Suprapubic skin (tissue), 4 donors: Measurements from ENCODE around the gene EPB41L4A. TPM values are rescaled to one million over a fixed set of nuclear protein-coding genes. Genes with fewer than 3 reads are reported as not detected.

Experiments
- DNase-seq, 2 donors: peaks; one replicate each; pipeline ENCODE4 v3.0.0-alpha.2; 2019; ENCODE audit warnings: low spot score in 2 of 2
- H3K27ac ChIP-seq: fragments of 200-600 bp; sonication (generic); one replicate; pipeline ENCODE4 v1.5.1; 2019
- H3K27me3 ChIP-seq: fragments of 200-600 bp; sonication (generic); one replicate; pipeline ENCODE4 v1.5.1; 2019
- H3K36me3 ChIP-seq: fragments of 200-600 bp; sonication (generic); one replicate; pipeline ENCODE4 v1.5.1; 2019
- H3K4me1 ChIP-seq: fragments of 200-600 bp; sonication (generic); one replicate; pipeline ENCODE4 v1.5.1; 2019
- H3K4me3 ChIP-seq: fragments of 200-600 bp; sonication (generic); one replicate; pipeline ENCODE4 v1.5.1; 2019; ENCODE audit warnings: mild to moderate bottlenecking
- H3K9me3 ChIP-seq: fragments of 200-600 bp; sonication (generic); one replicate; pipeline ENCODE4 v1.5.1; 2019
- CTCF ChIP-seq, 2 donors: fragments of 200-600 bp in 1 of 2; fragments of 450-650 bp in 1 of 2; sonication (generic) in 1 of 2; IDR thresholded peaks; one replicate each; pipeline ENCODE4 v1.5.1; 2016 to 2019; ENCODE audit warnings: antibody characterized with exemption in 2 of 2, mild to moderate bottlenecking in 1 of 2, moderate library complexity in 1 of 2
- EP300 ChIP-seq: sonication (generic); formaldehyde crosslinking; IDR thresholded peaks from one replicate; pipeline ENCODE4 v1.6.1; 2017; ENCODE audit warnings: antibody characterized with exemption
- POLR2A ChIP-seq, 2 donors: fragments of 450-650 bp; IDR thresholded peaks; one replicate each; pipeline ENCODE4 v1.6.1; 2017; ENCODE audit warnings: antibody characterized with exemption in 2 of 2, mild to moderate bottlenecking in 2 of 2, moderate library complexity in 2 of 2
- POLR2AphosphoS5 ChIP-seq, 3 donors: sonication (generic); formaldehyde crosslinking; IDR thresholded peaks; one replicate each; pipeline ENCODE4 v1.6.1; 2017; ENCODE audit warnings: antibody characterized with exemption in 3 of 3
- WGBS: methylation state at CpG from one replicate; pipeline ENCODE4 v1.1.5; 2018; 5-methylcytosine and 5-hydroxymethylcytosine counted together
- total RNA-seq, 4 donors: library from RNA; depleted of rRNA; stranded (reverse); fragments of >200 nt; gene quantifications; one replicate each; pipeline ENCODE4 v1.1.0, GENCODE V29; 2016

EPB41L4A gene
- total RNA-seq, 4 donors from 2014 or later, result 8.5 to 31.9 (median 12.8) TPM

- WGBS, result 75% methylated on average over 2 of the region's 3 CpGs
- Histone ChIP-seq H3K4me1 (peaks cover 3% of the 10 kb centered on the region), H3K27ac (no peak overlapping the region), H3K36me3 (no peaks in the 10 kb centered on the region), H3K27me3 (no peaks in the 10 kb centered on the region), H3K9me3 (no peaks in the 10 kb centered on the region), H3K4me3 (no peak overlapping the region)
- no peak for DNase-seq
- TF ChIP-seq POLR2A (IDR thresholded peaks at IDR 0.05), result no peak
- no peak for TF ChIP-seq POLR2AphosphoS5 (IDR thresholded peaks at IDR 0.05)
- no peak for TF ChIP-seq EP300
- no peak for TF ChIP-seq CTCF (IDR thresholded peaks at IDR 0.05)
Observed at GRCh38 chr5:112353678-112354077, 65.4 kb downstream of the EPB41L4A start.

GRCh38 chr5:112351225-112351624 lies 67.9 kb downstream of the EPB41L4A start:
- 34% methylated on average over 3 of the region's 3 CpGs for WGBS
- H3K4me3 ChIP-seq, result no peak overlapping the region
- H3K4me1 ChIP-seq, result peaks cover 3% of the 10 kb centered on the region
- DNase-seq, result no peak
- H3K9me3 ChIP-seq, result no peaks in the 10 kb centered on the region
- H3K27me3 ChIP-seq, result no peaks in the 10 kb centered on the region
- TF ChIP-seq POLR2A (IDR thresholded peaks at IDR 0.05) (no peak), POLR2AphosphoS5 (IDR thresholded peaks at IDR 0.05) (no peak)
- H3K36me3 ChIP-seq, result no peaks in the 10 kb centered on the region
- H3K27ac ChIP-seq, result no peak overlapping the region

GRCh38 chr5:112350626-112351025 lies 68.5 kb downstream of the EPB41L4A start:
- H3K4me1 ChIP-seq, result peaks cover 3% of the 10 kb centered on the region
- H3K36me3 ChIP-seq, result no peaks in the 10 kb centered on the region
- no peak overlapping the region for H3K27ac ChIP-seq
- no peak overlapping the region for H3K4me3 ChIP-seq
- DNase-seq, result no peak
- WGBS, result 92% methylated on average over 2 of the region's 2 CpGs
- H3K9me3 ChIP-seq, result no peaks in the 10 kb centered on the region
- no peaks in the 10 kb centered on the region for H3K27me3 ChIP-seq
- TF ChIP-seq POLR2AphosphoS5 (IDR thresholded peaks at IDR 0.05) (no peak), EP300 (no peak), CTCF (IDR thresholded peaks at IDR 0.05) (no peak), POLR2A (IDR thresholded peaks at IDR 0.05) (no peak)

- WGBS, result 90% methylated on average over 3 of the region's 3 CpGs
- Histone ChIP-seq H3K27ac (no peak overlapping the region), H3K9me3 (no peaks in the 10 kb centered on the region), H3K4me3 (no peak overlapping the region), H3K36me3 (no peaks in the 10 kb centered on the region), H3K4me1 (peaks cover 3% of the 10 kb centered on the region), H3K27me3 (no peaks in the 10 kb centered on the region)
- no peak for DNase-seq
- TF ChIP-seq CTCF (IDR thresholded peaks at IDR 0.05) (no peak), POLR2A (IDR thresholded peaks at IDR 0.05) (no peak), POLR2AphosphoS5 (IDR thresholded peaks at IDR 0.05) (no peak), EP300 (no peak)
Observed at GRCh38 chr5:112349371-112349770, 69.7 kb downstream of the EPB41L4A start.

- no peaks in the 10 kb centered on the region for H3K27me3 ChIP-seq
- no peak for TF ChIP-seq POLR2A (IDR thresholded peaks at IDR 0.05)
- TF ChIP-seq CTCF (IDR thresholded peaks at IDR 0.05), result no peak
- TF ChIP-seq EP300, result no peak
- TF ChIP-seq POLR2AphosphoS5 (IDR thresholded peaks at IDR 0.05), result no peak
- DNase-seq, result no peak
- 91% methylated on average over 2 of the region's 2 CpGs for WGBS
- no peak overlapping the region for H3K27ac ChIP-seq
- H3K36me3 ChIP-seq, result no peaks in the 10 kb centered on the region
- H3K9me3 ChIP-seq, result no peaks in the 10 kb centered on the region
- H3K4me3 ChIP-seq, result no peak overlapping the region
- peaks cover 3% of the 10 kb centered on the region for H3K4me1 ChIP-seq
Observed at GRCh38 chr5:112348915-112349314, 70.2 kb downstream of the EPB41L4A start.

GRCh38 chr5:112348387-112348786 lies 70.7 kb downstream of the EPB41L4A start:
- DNase-seq, result no peak
- no peaks in the 10 kb centered on the region for H3K9me3 ChIP-seq
- peaks cover 3% of the 10 kb centered on the region for H3K4me1 ChIP-seq
- H3K27me3 ChIP-seq, result no peaks in the 10 kb centered on the region
- H3K4me3 ChIP-seq, result no peak overlapping the region
- WGBS, result 67% methylated on average over 4 of the region's 4 CpGs
- no peak overlapping the region for H3K27ac ChIP-seq
- no peaks in the 10 kb centered on the region for H3K36me3 ChIP-seq
- TF ChIP-seq POLR2AphosphoS5 (IDR thresholded peaks at IDR 0.05) (no peak), EP300 (no peak), CTCF (IDR thresholded peaks at IDR 0.05) (no peak), POLR2A (IDR thresholded peaks at IDR 0.05) (no peak)
